Stimulated activated naive CD4-positive, alpha-beta T cell treated with Interleukin-2 at 50 U/mL for 16 hours (primary cell): Measurements from ENCODE around the gene CRELD2.

Experiments used
- DNase-seq: peaks from one replicate; lab custom pipeline; 2025; lab: John Stamatoyannopoulos, UW

Gene CRELD2

DNA sequence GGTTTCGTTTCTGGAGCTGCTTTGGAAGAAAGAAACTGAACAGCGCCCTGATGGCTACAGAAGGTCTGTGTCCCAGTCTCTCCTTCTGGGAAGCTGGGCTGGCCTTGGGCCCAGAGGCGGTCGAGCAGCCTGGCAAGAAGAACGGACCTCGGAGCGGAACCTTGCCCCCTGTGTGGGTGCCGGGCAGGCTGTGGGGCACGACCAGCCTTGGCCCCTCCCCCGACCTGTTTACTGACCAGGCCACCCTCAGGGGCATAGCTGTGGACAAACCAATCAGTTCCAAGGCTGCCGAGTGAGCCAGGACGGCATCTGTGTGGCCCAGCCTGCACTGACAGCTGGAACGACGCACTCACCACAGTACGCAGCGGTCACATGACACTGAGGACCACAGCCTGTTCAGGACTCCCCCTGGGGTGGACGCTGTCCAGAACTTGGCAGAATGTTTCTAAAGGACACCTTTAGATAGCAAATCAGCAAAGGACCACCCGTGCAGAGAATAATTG, 49.3 kb downstream of the CRELD2 start:
- no peak for DNase-seq

DNA sequence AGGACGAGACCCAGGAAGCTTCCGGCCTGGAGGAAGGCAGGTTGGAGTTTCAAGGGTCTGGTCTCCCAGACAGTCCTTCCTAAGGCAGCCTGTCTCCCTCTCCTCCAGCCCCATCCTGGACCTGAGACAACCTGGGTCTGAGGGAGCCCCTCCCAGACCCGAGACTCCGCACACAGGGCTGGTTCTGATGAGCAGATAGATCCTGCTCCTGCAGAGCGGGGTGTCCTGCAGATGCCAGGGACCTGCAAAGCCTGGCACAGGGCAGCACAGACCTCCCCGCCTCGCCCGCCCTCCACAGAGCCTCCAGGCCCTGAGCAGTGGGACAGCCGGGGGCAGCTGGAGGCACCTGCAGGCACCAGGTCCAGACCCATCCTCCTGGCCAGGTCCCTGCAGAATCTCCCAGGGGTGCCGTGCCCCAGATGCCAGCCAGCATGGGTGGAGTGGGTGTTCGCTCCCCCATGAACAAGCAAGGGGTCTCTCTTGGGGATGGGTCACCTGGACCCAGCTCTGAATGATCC, 49.9 kb downstream of the CRELD2 start:
- DNase-seq: no peak

DNA sequence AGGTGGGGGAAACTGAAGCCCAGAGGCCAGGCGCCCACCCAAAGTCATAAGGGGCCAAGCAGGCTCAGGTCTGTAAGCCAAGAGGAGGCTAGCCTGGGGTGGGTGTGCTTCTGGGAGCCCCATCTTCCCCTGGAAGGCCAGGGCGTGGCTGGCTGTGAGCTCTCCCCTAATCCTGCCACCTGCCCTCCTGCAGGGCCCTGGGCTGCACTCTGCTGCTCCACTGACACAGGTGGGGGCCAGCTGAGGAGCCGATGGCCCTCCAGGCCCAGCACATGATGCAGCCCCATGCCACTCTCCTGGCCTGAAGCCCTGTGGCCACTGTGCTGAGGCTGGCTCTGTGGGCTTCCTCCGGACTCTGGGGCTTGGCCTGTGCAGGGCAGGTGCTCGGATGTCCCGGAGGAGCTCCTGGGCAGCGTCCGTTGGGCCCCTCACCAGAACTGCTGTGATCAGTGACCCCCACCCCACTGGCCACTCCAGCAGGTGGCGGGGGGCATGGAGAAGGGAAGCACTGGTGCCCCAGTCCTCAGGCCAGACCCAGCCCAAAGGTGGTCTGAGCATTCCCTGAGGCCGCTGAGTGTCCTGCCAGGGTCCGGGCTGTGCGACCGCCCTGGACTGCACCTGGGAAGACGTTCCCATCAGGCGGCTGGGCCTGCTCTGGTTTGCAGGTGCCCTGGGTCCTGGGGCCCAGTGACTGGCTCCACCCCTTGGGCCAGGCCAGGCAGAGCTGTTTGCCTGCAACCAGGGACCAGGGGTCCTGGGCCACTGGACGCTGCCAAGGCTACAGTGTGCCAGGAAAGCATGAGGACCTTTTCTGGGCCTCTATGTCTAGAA, 50.6 kb downstream of the CRELD2 start:
- no peak for DNase-seq

DNA sequence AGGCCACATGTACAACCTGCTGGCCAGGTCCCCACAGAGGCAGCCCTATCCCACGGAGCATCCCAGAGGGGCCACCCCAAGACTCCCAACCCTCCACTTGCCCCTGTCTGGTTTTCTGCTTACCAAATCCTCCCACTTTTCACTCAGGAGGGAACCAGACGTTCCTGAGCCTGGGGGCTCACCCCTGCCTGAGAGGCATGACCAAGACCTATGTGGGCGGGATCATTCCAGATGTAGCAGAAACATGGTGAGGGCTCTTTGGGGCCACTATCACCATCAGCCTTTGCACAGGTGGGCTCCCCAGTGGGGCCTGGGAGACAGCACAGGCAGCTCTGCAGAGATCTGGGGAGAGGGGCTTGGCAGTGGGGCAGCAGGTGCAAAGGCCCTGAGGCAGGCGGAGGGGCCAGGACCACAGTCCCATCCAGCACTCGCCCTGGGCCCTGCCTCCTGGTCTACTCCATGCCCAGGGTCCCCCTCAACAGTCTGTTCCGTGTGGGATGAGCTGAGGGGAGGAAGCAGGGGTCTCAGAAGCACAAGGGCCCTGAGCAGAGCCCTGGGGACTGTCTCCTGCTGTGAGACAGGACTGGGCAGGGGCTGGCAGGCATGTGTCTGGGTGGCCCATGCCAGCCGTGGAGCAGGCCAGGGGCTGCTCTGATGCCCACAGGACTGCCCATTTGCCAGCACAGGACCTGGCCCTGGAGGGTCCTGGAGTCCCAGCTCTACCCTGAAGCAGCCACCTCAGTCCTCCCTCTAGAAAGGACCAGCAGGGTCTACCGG, 51.5 kb downstream of the CRELD2 start:
- no peak for DNase-seq

DNA sequence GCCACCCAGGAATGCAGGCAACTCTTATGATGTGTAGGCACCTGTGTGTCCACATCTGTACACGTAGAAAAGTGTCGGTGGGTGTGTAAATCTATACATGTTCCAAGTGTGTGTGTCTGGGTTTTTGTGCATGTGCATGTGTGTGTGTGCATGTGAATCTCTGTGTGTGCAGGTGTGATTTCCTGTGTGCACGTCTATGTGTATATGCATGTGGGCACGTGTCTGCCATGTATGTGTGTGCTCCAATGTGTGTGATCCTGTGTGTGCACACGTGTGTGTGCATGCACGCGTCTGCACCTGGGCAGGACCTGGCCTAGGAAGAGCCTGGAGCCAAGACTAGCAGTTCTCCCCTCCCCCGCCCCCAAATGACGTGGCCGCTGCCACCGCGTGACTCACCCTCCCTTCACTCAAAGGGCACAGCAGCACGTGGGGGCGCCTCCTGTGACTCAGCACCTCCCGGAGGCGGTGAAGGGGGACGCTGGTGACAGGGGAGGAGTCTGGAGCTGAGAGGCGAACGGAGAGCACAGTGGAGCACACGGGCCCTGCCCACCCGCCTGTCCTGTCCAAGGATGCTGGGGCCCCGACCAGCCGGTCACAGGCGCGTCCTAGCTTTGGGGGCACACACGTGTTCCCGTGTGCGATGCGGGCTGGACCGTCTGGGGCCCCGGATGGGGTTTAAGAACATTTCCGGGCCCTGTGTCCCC, 52.2 kb downstream of the CRELD2 start:
- peak; percentile 99 for DNase-seq

DNA sequence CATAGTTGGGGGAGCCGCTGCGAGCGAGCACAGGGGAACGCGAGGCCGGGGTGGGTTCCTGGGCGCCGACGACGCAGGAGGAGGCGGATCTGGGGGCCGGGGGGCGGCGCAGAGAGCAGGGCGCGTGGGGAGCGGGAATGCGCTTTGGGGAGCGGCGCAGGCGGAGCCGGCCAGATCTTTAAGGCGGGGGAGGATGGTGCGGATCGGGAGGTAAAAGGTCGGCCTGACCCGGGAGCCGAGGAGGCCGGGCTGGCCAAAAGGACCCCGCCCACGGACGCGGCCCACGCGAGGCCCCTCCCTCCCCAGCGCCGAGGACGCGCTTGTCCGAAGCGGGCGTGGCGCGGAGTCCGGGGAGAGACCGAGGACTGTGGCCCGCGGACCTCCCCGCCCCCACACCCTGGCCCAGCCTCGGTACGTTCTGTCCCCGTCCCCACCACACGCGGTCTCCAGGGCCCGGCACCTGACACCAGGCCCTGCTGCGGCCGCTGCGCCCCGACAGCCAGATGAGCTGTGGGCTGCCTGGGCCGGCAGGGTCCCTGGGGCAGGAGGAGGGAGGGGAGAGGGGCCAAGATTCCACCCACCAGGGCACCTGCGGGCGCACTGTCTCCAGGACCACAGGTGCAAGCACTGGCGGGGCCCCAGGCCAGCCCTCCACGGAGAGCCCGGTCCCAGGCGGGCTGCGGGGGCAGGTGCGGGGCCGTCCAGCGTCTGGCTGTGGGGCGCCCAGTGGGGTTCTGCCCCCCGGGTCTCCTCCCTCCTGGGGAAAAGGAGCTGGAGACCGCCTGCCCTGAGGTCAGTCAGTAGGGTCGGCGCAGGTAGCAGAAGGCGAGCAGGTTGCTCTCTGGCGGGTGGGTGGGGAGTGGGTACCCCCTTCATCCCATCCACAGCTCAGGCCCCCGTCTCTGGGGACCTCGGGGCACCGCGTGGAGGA, 53.1 kb downstream of the CRELD2 start:
- peak; percentile 82 for DNase-seq

DNA sequence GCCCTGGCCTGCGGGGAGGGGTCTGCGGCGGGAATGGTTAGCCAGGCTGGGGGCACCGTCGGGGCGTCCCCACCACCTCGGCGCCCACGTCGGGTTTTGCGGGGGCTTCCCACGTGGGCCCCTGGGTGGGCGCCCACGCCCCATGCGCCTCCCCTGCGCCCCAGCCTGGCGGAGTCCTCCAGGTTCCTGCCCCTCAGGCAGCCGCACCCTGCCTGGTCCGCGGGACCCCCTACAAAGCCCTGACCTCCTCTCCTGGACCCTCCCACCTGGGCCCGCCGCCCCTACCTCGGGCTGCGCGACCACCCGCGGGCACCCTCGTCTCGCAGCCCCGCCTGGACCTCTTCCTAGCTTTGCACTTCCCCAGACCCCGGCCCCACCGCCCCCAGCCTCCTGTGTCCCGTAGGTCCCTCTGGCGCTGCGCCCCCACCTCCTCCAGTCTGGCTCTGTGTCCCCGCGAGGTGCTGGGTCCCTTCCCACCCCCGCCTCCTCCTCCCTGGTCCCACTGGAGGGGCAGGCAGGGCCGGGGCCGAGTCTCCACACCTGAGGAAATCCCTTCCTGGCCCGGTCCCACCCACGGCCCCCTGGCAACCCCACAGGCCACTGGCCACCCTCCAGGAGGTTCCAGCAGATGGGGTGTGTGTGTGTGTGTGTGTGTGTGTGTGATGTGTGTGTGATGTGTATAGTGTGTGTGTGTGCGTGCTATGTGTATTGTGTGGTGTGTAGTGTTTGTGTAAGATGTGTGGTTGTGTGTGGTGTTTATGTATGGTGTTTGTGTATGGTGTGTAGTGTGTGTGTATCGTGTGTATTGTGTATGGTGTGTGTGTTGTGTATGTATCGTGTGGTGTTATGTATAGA, 54.0 kb downstream of the CRELD2 start:
- no peak for DNase-seq

DNA sequence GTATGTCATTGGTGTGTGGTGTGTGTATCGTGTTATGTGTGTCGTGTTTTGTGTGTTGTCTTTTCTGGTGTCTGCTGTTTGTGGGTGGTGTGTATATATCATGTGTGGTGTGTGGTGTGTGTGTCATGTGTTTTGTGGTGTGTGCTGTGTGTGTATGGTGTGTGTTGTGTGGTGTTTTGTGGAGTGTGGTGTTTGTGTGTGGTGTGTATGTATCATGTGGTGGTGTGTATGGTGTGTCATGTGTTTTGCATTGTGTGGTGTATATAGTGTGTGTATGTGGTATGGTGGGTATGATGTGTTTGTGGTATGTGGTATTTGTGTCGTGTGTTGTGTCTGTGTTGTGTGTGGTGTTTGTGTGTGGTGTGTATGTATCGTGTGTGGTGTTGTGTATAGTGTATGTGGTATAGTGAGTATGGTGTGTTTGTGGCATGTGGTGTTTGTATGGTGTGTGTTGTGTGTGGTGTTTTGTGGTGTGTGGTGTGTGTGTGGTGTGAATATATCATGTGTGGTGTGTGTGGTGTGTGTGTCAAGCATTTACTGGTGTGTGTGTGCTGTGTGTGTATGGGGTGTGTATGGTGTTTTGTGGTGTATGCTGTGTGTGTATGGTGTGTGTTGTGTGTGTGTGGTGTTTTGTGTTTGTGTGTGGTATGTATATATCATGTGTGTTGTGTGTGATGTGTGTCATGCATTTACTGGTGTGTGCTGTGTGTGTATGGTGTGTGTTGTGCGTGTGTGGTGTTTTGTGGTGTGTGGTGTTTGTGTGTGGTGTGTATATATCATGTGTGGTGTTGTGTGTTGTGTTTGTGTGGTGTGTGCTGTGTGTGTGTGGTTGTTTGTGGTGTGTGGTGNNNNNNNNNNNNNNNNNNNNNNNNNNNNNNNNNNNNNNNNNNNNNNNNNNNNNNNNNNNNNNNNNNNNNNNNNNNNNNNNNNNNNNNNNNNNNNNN, 54.9 kb downstream of the CRELD2 start:
- no peak for DNase-seq

DNA sequence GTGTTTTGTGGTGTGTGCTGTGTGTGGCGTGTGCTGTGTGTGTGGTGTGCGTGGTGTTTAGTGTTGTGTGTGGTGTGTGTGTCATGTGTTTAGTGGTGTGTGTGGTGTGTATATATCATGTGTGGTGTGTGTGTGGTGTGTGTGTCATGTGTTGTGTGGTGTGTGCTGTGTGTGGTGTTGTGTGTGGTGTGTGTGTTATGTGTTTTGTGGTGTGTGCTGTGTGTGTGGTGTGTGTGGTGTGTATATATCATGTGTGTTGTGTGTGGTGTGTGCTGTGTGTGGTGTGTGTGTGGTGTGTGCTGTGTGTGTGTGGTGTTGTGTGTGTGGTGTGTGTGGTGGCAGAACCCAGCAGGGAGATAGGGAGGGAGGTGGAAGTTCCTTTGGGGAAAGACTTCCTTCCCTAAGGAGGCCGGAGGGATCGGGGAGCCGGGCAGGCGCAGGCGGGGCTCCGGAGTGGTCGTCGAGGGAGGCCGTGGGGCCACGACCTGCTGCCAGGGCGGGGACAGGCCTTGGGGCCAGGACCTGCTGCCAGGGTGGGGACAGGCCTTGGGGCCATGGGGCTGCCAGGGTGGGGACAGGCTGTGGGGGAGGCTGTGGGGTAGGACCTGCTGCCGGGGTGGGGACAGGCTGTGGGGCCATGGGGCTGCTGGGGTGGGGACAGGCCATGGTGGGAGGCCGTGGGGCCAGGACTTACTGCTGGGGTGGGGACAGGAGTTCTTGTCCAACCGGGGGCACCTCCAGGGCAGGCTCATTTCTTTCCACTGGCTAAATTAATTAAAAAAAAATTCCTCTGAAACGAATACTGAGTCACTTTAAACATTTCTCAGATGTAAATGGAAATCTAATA, 57.3 kb downstream of the CRELD2 start:
- DNase-seq: peak; percentile 62

DNA sequence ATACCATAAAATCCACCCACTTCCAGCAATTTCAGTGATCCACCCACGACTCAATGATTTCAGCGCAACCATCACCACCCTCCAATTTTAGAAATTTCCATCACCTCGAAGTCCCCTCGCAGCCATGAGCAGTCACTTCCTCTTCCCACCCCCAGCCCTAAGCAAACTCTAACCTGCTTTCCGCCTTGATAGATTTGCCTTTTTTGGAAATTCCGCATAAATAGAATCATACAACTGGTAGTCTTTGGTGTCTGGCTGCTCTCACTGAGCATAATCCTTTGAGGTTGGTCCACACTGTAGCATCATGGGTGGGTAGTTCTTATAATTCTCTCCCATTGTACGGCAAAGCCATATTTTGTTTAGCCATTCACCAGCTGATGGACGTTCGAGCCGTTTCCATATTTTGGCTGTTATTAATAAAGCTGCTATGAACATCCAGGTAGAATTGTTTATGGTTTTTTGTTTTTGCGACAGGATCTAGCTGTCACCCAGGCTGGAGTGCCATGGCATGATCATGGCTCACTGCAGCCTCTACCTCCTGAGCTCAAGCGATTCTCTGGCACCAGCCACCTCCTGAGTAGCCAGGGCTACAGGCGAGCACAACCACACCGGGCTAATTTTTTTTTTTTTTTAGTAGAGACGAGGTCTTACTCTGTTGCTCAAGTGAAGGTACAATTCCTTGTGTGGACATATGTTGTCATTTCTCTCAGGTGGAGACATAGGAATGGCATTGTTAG, 58.2 kb downstream of the CRELD2 start:
- peak; percentile 69 for DNase-seq
